HG03354 (cell line): ENCODE results near the gene HLA-DRA.
"Not testable (repeated sequence)": the region's sequence is repeated elsewhere in the genome, so short reads cannot be mapped to it uniquely, and the experiment has no call there.

Experiments used
- ATAC-seq: cut with Tn5 transposase; IDR thresholded peaks from one replicate; pipeline ENCODE4 v1.9.1; 2021; ENCODE audit warnings: mild to moderate bottlenecking; ENCODE audit not compliant: unreplicated experiment, poor library complexity, severe bottlenecking

The HLA-DRA gene

GRCh38 chr6:32467743-32468503 is 28.2 kb downstream of the HLA-DRA start:
- not testable (repeated sequence) for ATAC-seq

DNA sequence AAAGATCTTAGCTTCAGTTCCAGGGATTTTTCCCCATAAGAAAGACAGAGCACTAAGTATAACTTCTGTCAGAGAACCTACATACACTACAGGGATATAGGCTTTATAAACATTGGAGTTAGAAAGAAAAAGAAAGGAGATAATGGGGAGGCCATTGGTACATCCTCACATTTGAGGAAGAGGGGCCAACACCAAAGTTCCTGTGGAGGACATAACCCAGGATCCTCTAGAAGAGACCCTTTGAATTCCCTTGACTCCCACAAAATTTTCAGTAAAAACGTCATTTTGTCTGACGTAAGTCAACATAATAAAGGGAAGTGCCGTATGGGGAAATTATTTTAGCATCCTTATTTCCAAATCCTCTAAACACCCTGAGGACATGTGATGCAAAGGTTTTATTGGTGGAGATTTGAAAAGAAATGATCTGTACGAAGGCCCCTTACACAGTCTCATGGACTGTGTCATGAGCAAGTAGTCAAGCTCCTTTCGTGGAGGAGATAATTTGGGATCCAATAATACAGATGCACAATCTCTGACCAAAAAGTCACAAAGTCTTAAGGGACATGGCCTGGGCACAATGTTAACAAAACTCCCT is 33.2 kb downstream of the HLA-DRA start:
- no peak for ATAC-seq

DNA sequence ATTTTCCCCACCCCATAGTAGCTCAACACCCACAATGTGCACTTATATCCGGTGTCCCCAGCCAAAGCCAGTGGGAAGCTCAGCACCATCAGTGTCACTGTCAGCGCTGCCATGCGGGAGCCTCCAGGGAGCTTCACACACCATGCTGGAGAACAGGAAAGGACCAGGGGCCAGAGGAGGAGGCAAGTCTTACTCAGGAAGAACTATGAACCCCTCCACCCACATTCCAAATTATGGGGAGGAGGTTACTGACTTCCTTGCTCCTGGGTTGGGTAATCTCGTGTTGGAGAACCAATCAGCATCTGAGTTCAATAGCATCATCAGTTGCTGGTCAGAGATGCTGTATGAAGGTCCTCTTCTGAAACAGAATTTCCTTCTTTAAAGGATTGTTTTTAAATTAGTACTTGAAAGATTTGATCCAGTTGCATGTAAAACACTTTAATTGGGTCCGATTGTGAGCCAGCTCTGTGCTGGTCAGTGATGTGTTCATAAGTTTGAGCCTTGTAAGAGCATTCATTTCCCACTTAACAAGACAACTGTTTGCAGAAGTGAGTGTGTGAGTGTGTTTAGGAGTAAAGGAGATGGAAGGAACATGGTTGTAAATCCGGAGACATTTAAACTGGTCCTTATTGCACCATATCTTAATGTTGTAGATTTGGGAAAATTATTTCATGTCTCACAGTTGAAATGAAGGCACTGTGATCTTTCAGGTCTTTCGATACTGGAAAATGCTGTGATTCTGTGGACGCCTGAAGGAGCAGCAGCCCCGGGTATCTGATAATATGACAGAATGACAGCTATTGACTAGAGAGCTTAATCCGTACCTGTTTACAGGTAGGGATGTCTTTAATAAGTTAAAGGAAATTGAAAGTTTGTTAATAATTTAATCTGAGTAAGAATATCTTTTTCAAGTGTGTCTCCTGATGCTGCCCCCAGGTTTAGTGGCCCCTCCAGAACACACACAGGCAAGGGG is 34.0 kb downstream of the HLA-DRA start:
- ATAC-seq, result peak; percentile 96

DNA sequence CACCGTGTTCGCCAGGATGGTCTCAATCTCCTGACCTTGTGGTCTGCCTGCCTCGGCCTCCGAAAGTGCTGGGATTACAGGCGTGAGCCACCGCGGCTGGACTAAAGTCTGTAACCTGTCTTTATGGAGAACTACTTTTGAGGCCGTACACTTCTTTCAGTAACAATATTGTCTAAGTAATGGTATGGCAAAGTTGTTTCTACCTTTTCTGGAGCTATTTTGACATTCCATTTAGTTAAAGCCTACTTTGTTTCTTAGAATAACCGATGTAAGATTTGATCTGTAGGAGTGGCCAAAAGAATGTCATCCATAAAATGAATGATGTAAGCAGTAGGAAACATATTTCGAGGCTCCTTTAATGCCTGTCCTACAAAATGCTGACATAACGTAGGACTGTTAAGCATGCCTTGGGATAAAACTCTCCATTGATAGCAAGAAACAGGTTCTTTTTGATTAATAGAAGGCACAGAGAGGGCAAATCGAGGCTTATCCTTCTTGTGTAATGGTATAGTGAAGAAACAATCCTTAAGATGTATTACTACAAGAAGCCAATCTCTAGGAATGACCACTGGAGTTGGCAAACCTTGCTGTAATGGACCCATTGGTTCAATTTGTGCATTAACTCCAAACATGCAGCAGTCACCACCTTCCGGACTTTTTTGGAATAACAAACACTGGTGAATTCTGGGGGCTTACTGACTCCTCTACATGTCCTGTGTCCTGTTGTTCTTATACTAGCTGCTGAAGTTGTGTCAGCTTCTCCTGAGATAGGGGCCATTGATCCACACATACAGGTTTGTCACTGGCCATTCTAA is 35.9 kb downstream of the HLA-DRA start:
- ATAC-seq, result no peak

- ATAC-seq, result no peak
Observed at GRCh38 chr6:32483968-32484613, 44.4 kb downstream of the HLA-DRA start.

DNA sequence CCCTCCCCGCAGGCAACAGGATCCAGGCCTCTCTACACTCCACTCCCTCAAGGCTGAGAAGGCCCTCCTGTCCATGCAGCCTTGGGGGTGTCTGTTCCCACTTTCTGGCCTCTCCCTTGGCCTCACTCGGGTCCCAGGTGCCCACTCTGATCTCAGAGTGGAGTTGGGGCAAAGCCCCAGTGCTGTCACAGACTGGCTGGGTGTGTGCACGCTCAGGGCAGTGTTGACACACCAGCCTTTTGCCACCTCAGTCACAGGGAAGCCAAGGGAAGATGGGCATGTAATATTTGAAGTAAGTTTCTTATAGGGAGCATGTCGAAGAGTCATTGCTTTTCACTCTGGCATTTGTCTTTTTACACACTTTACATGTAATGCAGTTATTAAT is 44.9 kb downstream of the HLA-DRA start:
- ATAC-seq, result no peak

GRCh38 chr6:32488083-32488482 is 48.4 kb downstream of the HLA-DRA start:
- no peak for ATAC-seq

DNA sequence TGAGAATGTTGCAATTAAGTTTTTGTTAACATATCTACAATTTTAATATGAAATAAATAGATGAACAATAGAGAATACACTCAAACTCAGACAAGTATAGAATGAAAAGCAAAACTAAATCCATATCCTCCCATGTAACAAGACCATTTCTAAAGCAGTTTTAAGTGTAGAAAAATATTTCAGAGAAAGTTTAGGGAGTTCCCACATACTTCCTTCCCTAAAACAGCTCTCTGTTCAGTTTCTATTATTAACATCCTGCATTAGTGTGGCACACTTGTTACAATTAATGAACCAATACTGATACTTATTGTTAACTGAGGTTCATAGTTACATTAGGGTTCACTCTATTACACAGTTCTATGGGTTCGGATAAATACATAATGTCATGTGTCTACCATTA is 52.0 kb downstream of the HLA-DRA start:
- ATAC-seq, result no peak

DNA sequence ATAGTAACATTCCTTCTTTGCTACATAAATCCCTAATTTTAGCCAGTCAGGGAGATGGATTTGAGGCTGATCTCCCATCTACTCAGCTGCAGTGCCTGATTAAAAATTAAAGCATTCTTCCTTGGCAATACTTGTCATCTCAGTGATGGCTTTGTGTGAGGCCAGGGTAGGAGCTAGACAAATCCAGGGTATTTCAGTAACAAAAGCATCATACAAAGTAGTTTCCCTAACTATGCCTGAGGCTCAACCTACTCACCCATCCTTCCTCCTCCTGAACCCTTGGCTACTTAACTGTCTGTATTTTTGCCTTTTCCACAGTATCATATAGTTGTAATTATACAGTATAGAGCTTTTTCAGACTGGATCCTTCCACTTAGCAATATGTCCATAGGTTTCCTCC is 52.7 kb downstream of the HLA-DRA start:
- ATAC-seq, result no peak
